Activated B cell treated with CpG ODN at 0.5 μM for 24 hours (primary cell): Measurements from ENCODE around the gene NFIC. TPM values are rescaled to one million over a fixed set of nuclear protein-coding genes. Genes with fewer than 3 reads are reported as not detected.

Source experiments
- ATAC-seq: fragments of 200-7000 bp; cut with Tn5 transposase; one replicate; pipeline ENCODE4 v1.10.0; 2021; ENCODE audit warnings: low read depth, mild to moderate bottlenecking, moderate library complexity
- CTCF ChIA-PET: fragments of 350-600 bp; sonication (Branson Sonifier 250); formaldehyde crosslinking; loops from one replicate; lab custom pipeline; 2021; ENCODE audit warnings: antibody characterized with exemption; lab: Charles Lee
- POLR2A ChIA-PET: fragments of 350-600 bp; sonication (Branson Sonifier 250); formaldehyde crosslinking; loops from one replicate; lab custom pipeline; 2021; ENCODE audit warnings: antibody characterized with exemption; lab: Charles Lee
- DNase-seq: peaks from one replicate; pipeline ENCODE4 v3.0.0; 2022
- H3K27ac Mint-ChIP-seq: one replicate; pipeline ENCODE4 v1.8.0; 2020; ENCODE audit warnings: mixed read lengths
- H3K27me3 Mint-ChIP-seq: one replicate; pipeline ENCODE4 v1.8.0; 2021; ENCODE audit warnings: mixed read lengths
- H3K36me3 Mint-ChIP-seq: one replicate; pipeline ENCODE4 v1.8.0; 2021; ENCODE audit warnings: low read depth, mixed read lengths
- H3K4me1 Mint-ChIP-seq: one replicate; pipeline ENCODE4 v1.8.0; 2021; ENCODE audit warnings: mixed read lengths
- H3K4me3 Mint-ChIP-seq: one replicate; pipeline ENCODE4 v1.8.0; 2020; ENCODE audit warnings: mild to moderate bottlenecking, mixed read lengths
- H3K9me3 Mint-ChIP-seq: one replicate; pipeline ENCODE4 v1.8.0; 2020; ENCODE audit warnings: mixed read lengths
- intact Hi-C: fragments of 100-400 bp; cut with micrococcal nuclease; formaldehyde crosslinking; loops from one replicate; pipeline ENCODE4 v1.15.1; 2024
- total RNA-seq: library from RNA; stranded (reverse); gene quantifications from 2 replicates; pipeline ENCODE4 v1.2.3, GENCODE V29; 2022
- TF ChIP-seq, protein P1 (sequence below): fragments of 200-600 bp; IDR thresholded peaks from one replicate; pipeline ENCODE4 v1.8.0; 2022; ENCODE audit warnings: antibody characterized with exemption, mild to moderate bottlenecking

The NFIC gene
- total RNA-seq, 1 donor from 2014 or later = 18.8 TPM

- Mint-ChIP-seq H3K9me3 (no peaks in the 10 kb centered on the region), H3K27ac (peak overlapping the region; percentile 68), H3K4me1 (peaks cover 25% of the 10 kb centered on the region), H3K27me3 (no peaks in the 10 kb centered on the region), H3K36me3 (peaks cover 2% of the 10 kb centered on the region), H3K4me3 (peak overlapping the region; percentile 85)
- TF ChIP-seq, protein P1, sequence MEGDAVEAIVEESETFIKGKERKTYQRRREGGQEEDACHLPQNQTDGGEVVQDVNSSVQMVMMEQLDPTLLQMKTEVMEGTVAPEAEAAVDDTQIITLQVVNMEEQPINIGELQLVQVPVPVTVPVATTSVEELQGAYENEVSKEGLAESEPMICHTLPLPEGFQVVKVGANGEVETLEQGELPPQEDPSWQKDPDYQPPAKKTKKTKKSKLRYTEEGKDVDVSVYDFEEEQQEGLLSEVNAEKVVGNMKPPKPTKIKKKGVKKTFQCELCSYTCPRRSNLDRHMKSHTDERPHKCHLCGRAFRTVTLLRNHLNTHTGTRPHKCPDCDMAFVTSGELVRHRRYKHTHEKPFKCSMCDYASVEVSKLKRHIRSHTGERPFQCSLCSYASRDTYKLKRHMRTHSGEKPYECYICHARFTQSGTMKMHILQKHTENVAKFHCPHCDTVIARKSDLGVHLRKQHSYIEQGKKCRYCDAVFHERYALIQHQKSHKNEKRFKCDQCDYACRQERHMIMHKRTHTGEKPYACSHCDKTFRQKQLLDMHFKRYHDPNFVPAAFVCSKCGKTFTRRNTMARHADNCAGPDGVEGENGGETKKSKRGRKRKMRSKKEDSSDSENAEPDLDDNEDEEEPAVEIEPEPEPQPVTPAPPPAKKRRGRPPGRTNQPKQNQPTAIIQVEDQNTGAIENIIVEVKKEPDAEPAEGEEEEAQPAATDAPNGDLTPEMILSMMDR = no peak
- peak; percentile 60 for DNase-seq
- ATAC-seq = peak; percentile 43
- ChIA-PET CTCF (no interaction called here), POLR2A (interaction anchor here (0.5 kb wide), 1 partner anchor 897 kb away, joined by 5 read pairs; no protein-coding TSS in a partner anchor)
- intact Hi-C loops = no loop called here
Measured at GRCh38 chr19:3359015-3359918, 7.1 kb upstream of the NFIC start.

DNA sequence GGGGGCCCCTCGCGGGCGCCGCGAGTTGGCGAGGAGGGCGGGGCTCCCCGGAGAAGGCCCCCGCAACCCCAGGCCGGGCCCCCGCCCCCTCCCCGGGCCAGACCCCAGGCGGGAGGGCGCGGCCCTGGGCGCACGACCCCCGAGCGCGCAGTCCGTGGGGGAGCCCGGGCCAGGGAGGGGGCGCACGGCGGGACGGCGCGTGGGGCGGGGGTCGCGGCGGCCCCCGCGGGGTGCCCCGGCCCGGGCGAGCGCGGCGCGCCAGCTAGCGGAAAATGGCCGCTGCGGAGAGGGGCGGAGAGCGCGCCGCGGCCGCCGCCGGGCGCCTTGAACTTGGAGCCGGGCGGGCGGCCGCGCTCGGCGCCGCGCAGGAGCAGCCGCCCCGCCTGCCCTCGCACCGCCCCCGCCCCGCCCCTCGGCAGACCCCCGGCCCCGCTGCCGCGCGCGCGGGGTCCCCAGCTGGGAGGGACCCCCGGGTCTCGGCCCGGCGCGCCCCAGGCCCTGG is 6.4 kb upstream of the NFIC start:
- intact Hi-C loops = loop anchor here (2.0 kb wide), 1 partner anchor 75 kb away; no protein-coding TSS in a partner anchor
- ChIA-PET CTCF (no interaction called here), POLR2A (interaction anchor here (0.5 kb wide), 1 partner anchor 898 kb away, joined by 5 read pairs; no protein-coding TSS in a partner anchor)
- TF ChIP-seq, protein P1 = no peak
- Mint-ChIP-seq H3K9me3 (no peaks in the 10 kb centered on the region), H3K27ac (no peak overlapping the region), H3K27me3 (peaks cover 2% of the 10 kb centered on the region), H3K4me3 (peak overlapping the region; percentile 88), H3K4me1 (peaks cover 25% of the 10 kb centered on the region), H3K36me3 (peaks cover 2% of the 10 kb centered on the region)
- peak; percentile 15 for ATAC-seq
- peak; percentile 58 for DNase-seq

DNA sequence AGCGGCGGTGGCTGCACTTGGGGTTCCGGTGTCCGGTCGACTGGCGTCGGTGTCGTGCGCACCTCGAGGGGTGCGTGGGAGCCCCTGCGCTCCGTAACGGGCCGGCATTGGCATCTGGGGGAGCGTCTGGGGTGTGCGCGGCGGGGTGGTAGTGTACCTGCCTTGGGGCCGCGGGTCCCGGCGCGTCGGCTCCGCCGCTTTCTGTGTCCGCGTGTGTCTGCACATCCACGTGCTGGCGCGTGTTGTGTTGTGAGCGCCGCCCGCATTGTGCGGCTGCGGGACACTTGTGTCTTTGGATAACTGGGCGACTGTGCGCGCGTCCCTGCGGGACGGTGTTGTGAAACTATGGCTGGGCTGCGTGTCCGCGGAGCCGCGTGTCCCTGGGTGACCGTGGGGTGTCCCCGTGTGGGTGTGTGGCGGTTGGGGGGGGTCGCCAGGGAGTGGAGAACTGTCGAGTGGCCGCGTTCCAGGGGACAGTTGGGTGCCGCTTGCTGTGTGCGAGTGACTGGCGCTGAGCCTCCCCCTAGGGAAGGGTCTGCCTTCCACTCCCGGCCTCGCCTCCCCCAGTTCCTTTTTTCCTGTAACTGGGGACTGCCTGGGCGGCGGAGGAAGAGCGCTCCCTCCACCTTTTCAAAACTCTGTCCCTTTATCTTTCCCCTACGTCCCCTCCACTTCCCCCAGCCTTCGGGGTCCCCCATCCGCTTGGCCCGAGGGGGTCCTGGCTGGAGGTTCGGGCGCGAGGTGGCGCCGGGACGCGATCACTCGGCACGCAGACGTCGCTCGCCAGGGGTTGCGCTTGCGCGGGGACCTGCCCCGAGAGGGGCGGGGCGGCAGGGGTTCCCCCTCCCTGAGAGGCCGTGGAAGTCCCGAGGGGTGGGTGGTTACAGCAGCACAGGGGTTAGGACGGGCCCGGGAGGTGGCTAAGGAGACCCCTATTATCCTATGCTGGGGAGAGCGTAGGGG is 5.7 kb upstream of the NFIC start:
- H3K27ac Mint-ChIP-seq = peak overlapping the region; percentile 86
- intact Hi-C loops = loop anchor here (1.0 to 2.0 kb wide), 2 partner anchors 9 to 74 kb away; no protein-coding TSS in a partner anchor
- ATAC-seq = peak; percentile 75
- POLR2A ChIA-PET = interaction anchor here (0.5 to 1.3 kb wide), 4 partner anchors 17 to 460 kb away, joined by 3 to 8 read pairs (median 4); partner anchors contain the start of gene ZNF57
- H3K4me3 Mint-ChIP-seq = peak overlapping the region; percentile 88
- no peaks in the 10 kb centered on the region for H3K9me3 Mint-ChIP-seq
- H3K27me3 Mint-ChIP-seq = peaks cover 9% of the 10 kb centered on the region
- peak; percentile 80 for DNase-seq
- TF ChIP-seq, protein P1 = no peak
- CTCF ChIA-PET = no interaction called here
- peaks cover 2% of the 10 kb centered on the region for H3K36me3 Mint-ChIP-seq
- peaks cover 32% of the 10 kb centered on the region for H3K4me1 Mint-ChIP-seq

DNA sequence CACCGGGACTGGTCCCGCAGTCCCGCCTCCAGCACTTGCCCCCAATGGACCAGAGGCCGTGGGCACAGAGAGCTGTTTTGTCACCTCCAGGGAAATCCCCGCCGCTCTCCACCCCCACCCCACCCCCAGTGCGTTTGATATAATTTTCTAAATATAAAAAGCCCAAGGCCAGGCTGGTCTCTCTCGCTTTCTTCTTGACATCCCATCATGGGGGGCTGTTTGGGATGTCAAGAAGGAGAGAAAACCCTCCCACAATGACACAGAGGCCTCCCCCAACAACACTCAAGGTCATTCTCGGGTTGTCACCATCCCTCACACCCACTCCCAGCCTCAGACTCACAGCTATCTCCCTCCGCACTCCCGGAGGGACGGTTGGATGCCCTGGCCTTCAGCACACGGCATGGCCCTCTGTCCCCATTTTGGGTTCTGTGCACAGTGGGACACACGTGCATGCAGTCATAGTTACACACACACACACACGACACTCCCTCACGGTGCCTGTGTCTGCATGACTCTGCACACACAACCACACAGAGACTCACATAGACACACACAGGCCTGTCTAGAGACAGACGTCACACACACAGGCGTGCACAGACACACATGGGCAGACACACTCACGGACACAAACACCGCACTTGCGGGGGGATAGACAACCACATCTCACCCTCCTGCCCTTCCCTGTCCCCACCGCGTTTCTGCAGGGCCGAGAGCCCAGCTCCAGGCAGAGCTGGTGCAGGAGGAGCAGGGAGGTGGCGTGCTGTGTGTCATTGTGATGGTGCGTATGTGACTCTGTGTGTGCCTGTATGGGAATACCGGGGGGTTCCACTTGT is 4.8 kb upstream of the NFIC start:
- TF ChIP-seq, protein P1 = no peak
- Mint-ChIP-seq H3K4me3 (peak overlapping the region; percentile 88), H3K27ac (peak overlapping the region; percentile 86), H3K27me3 (peaks cover 10% of the 10 kb centered on the region), H3K36me3 (peaks cover 2% of the 10 kb centered on the region), H3K4me1 (peaks cover 36% of the 10 kb centered on the region), H3K9me3 (no peaks in the 10 kb centered on the region)
- no peak for ATAC-seq
- ChIA-PET POLR2A (interaction anchor here (0.5 to 1.3 kb wide), 4 partner anchors 16 to 461 kb away, joined by 3 to 8 read pairs (median 4); partner anchors contain the start of gene ZNF57), CTCF (interaction anchor here (0.8 kb wide), 1 partner anchor 18 kb away, joined by 3 read pairs; no protein-coding TSS in a partner anchor)
- no peak for DNase-seq
- intact Hi-C loops = loop anchor here (1.0 to 2.0 kb wide), 2 partner anchors 8 to 73 kb away; no protein-coding TSS in a partner anchor
